WERI-Rb-1 (cell line): ENCODE measurements around the gene JADE1.

Experiments
- DNase-seq: peaks from one replicate; pipeline ENCODE4 v3.0.0-alpha.2; 2020
- H3K27ac ChIP-seq: fragments of 250-450 bp; sonication (Bioruptor Pico); 2 replicates; pipeline ENCODE4 v1.5.1; 2020; ENCODE audit warnings: mild to moderate bottlenecking, moderate library complexity
- H3K27me3 ChIP-seq: fragments of 250-450 bp; sonication (Bioruptor Pico); 2 replicates; pipeline ENCODE4 v1.5.1; 2021; ENCODE audit warnings: mild to moderate bottlenecking, low read depth, moderate library complexity; ENCODE audit not compliant: insufficient read depth, severe bottlenecking
- H3K36me3 ChIP-seq: fragments of 250-450 bp; sonication (Bioruptor Pico); 2 replicates; pipeline ENCODE4 v1.5.1; 2020; ENCODE audit warnings: mild to moderate bottlenecking, moderate library complexity
- H3K4me3 ChIP-seq: 2 replicates; pipeline ENCODE4 v1.5.1; 2011; ENCODE audit warnings: low read depth, mild to moderate bottlenecking, control low read depth, low read length
- H3K9me3 ChIP-seq: fragments of 250-450 bp; sonication (Bioruptor Pico); 2 replicates; pipeline ENCODE4 v1.5.1; 2021; ENCODE audit warnings: mild to moderate bottlenecking, moderate library complexity; ENCODE audit not compliant: severe bottlenecking
- TF ChIP-seq, protein P1 (sequence below): IDR thresholded peaks from 2 replicates; pipeline ENCODE4 v1.5.1; 2011; ENCODE audit warnings: low read depth, mild to moderate bottlenecking, control low read depth, inconsistent platforms, low read length

The JADE1 gene

DNA sequence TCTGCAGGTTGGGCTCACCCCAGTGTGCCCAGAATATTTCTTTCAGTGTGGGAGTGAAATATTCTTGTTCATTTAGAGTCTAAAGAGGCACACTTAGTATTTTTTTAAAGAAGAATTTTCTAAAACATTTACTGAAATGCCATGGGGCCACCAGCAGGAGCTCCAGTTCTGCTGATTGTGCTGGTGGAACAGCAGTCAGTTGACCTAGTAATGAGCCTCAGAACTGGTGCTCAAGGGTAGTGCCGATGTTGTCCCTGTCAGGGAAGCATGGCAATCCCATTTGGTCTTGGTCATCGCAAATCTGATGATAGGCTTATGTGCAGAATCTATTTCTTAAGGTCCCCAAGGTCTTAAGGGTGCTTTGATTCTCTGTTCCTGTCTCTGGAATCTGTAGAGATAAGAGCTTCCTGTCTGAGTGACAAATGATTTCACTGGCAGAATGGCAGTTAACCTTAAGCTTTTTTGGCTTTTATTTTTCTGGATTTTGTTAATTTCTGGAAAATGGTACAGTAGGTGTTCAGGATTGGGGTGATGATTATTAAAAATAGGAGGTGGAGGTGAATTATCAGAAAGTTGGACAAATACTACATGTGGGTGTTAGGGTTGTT, 31.3 kb downstream of the JADE1 start:
- no peaks in the 10 kb centered on the region for H3K9me3 ChIP-seq
- H3K4me3 ChIP-seq, result no peak overlapping the region
- H3K27ac ChIP-seq, result peak overlapping the region; percentile 25
- H3K27me3 ChIP-seq, result no peaks in the 10 kb centered on the region
- peaks cover 54% of the 10 kb centered on the region for H3K36me3 ChIP-seq
- peak; percentile 71 for DNase-seq
- TF ChIP-seq, protein P1, sequence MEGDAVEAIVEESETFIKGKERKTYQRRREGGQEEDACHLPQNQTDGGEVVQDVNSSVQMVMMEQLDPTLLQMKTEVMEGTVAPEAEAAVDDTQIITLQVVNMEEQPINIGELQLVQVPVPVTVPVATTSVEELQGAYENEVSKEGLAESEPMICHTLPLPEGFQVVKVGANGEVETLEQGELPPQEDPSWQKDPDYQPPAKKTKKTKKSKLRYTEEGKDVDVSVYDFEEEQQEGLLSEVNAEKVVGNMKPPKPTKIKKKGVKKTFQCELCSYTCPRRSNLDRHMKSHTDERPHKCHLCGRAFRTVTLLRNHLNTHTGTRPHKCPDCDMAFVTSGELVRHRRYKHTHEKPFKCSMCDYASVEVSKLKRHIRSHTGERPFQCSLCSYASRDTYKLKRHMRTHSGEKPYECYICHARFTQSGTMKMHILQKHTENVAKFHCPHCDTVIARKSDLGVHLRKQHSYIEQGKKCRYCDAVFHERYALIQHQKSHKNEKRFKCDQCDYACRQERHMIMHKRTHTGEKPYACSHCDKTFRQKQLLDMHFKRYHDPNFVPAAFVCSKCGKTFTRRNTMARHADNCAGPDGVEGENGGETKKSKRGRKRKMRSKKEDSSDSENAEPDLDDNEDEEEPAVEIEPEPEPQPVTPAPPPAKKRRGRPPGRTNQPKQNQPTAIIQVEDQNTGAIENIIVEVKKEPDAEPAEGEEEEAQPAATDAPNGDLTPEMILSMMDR, result peak; percentile 6; the same call in 1 of the 2 replicates

DNA sequence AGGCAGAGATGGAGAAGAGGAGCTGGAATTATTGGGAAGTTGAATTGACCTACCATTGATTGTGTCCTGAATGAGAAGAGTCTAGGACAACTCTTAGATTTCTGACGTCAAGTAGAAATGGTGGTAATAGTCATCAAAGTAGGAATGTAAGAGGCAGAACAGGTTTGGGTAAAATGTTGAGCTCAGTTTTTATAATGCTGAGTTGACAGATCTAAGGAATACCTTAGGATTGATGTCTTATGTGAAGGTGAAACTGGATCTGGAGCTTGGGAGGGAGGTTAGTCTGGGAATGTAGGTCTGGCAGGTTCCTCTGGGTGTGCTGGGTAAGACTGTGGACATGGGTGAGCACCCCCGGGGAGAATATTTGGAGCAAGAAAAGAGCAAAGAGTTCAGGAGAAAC, 31.9 kb downstream of the JADE1 start:
- no peak for DNase-seq
- H3K36me3 ChIP-seq, result peaks cover 57% of the 10 kb centered on the region
- no peak overlapping the region for H3K27ac ChIP-seq
- H3K9me3 ChIP-seq, result no peaks in the 10 kb centered on the region
- H3K27me3 ChIP-seq, result no peaks in the 10 kb centered on the region
- TF ChIP-seq, protein P1, result no peak
- H3K4me3 ChIP-seq, result no peak overlapping the region

DNA sequence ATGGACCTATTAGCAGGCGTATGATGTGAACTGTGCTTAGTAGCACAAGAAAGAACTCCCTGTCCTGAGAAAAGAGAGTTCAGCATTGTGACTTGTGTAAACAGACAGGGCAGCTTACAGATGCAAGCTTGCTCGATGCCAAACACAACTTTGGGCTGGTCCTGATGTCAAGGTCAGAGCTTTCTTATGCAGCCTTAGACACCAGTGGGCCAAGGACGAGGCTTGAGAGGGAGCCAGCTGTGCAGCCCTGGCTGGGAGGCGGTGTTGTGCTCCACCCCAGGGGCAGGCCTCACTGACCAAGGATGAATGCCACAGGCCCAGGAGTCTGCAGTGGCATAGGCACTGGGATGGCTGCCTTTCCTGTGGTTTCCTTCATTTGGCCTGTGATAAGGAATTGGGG, 35.4 kb downstream of the JADE1 start:
- TF ChIP-seq, protein P1, result no peak
- no peak overlapping the region for H3K27ac ChIP-seq

DNA sequence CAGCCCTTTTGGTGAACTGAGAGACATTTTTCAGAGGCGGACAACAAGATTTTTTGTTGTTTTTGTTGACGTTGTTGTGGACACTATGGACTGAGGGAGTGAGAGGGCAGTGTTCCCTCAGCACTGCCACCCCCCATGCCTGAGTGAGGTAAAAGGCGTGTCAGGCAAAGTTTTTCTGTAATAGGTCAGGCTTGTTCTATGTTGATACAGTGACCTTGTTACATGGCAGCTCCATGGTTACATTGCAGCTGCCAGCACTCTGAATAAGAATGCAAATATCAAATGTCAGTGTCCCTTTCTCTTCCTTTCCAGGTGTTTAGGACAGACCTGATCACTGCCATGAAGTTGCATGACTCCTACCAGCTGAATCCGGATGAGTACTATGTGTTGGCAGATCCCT, 36.6 kb downstream of the JADE1 start:
- Histone ChIP-seq H3K27me3 (no peaks in the 10 kb centered on the region), H3K36me3 (peaks cover 88% of the 10 kb centered on the region), H3K27ac (no peak overlapping the region), H3K4me3 (no peak overlapping the region), H3K9me3 (no peaks in the 10 kb centered on the region)
- DNase-seq, result no peak
- TF ChIP-seq, protein P1, result no peak

More for the DNA sequence above, 35.4 kb downstream of the JADE1 start:
- Histone ChIP-seq H3K27me3 (no peaks in the 10 kb centered on the region), H3K4me3 (no peak overlapping the region), H3K9me3 (no peaks in the 10 kb centered on the region), H3K36me3 (peaks cover 82% of the 10 kb centered on the region)
- no peak for DNase-seq

DNA sequence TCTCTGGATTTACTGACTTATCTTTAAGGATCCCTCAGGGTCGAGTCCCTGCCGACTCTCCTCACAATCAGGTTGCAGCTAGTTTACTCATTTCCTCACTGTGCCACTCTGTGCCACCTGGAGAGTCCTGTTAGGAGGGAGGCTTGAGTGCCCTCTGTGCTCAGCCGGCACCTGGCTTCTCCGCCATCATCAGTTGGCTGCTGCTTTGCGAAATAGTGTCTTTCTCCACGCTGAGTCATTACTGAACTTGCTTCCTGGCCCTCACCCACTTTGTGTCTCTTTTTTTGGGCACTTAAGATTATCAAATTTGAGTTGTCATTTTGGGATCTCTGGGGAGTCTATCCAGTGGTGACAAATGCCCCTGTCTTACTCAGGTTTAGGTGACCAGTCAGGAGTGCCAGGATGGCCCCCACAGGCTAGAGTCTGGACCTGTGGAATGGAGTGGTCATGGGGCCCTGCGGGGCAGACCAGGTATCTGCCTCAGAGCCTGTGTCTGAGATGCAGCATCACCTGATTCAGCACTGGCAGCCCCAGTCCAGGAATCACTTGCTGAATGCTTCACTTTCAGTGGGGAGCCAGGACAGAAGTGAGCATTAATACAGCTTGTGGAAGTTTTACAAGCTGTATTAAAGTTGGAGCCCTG, 37.7 kb downstream of the JADE1 start:
- H3K27me3 ChIP-seq, result no peaks in the 10 kb centered on the region
- H3K27ac ChIP-seq, result no peak overlapping the region
- no peak for DNase-seq
- TF ChIP-seq, protein P1, result no peak
- no peaks in the 10 kb centered on the region for H3K9me3 ChIP-seq
- peaks cover 99% of the 10 kb centered on the region for H3K36me3 ChIP-seq
- H3K4me3 ChIP-seq, result no peak overlapping the region
